GM19193 (cell line): ENCODE results near the gene BCAS3.

Experiments used
- POLR2A ChIP-seq: IDR thresholded peaks from 4 replicates; pipeline ENCODE4 v1.6.1; 2011; ENCODE audit not compliant: insufficient read depth, insufficient read length; ENCODE audit errors: extremely low read depth

Gene BCAS3

DNA sequence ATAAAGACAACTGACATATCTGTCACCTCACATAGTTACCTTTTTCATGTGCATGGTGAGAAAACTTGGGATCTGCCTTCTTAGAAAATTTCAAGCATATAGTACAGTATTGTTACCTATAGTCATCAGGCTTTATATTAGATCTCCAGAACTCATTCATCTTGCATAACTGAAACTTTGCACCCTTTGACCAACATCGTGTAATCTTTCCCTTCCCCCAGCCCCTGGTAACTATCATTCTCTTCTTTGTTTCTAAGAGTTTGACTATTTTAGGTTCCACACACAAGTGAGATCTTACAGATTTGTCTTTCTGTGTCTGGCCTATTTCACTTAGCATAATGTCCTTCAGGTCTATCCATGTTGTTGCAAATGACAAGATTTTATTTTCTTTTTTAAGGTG, 751.6 kb downstream of the BCAS3 start:
- TF ChIP-seq POLR2A, result no peak

DNA sequence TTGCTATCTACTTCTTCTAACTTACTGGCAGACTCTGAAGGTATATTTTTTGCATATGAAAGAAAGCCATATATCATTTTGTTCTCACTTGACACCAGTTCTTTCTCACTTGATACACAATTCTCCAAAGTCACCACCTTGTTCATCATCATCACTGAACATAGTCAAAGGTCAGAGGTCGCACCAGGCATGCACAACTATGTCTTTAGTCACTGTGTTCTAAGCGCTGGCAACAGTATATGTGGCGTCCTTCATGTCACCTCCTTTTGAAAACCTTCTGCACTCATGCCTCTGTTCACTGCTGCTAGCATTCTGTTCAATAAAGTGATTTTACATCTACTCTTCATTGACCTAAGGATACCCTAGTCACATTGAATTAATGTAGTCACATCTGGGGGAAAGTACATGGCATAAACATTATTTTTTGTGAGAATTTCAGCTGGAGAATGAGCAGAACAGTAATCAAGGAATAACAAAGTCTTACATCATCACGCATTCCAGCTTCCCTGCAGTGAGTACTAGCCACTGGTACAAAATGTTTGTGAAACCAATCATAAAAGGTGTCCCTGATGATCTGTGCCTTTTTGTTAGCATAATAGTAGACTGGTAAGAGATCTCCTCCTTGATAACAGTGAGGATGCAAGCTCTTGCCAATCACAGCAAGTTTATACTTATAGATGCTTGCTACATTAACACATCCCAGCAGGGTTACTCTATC, 754.1 kb downstream of the BCAS3 start:
- TF ChIP-seq POLR2A, result no peak

DNA sequence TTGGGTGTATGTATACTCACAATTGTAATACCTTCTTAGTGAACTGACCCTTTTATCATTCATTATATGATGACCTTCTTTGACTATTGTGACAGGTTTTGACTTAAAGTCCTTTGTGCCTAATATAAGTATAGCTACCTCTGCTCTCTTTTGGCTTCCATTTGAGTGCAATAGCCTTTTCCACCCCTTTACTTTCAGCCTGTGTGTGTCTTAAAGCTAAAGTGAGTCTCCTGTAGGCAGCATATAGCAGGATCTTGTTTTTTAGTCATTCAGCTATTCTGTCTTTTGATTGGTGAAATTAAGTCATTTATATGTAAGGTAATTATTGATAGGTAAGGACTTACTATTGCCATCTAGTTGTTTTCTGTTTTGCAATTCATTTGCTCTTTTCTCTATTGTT, 758.6 kb downstream of the BCAS3 start:
- TF ChIP-seq POLR2A, result no peak

DNA sequence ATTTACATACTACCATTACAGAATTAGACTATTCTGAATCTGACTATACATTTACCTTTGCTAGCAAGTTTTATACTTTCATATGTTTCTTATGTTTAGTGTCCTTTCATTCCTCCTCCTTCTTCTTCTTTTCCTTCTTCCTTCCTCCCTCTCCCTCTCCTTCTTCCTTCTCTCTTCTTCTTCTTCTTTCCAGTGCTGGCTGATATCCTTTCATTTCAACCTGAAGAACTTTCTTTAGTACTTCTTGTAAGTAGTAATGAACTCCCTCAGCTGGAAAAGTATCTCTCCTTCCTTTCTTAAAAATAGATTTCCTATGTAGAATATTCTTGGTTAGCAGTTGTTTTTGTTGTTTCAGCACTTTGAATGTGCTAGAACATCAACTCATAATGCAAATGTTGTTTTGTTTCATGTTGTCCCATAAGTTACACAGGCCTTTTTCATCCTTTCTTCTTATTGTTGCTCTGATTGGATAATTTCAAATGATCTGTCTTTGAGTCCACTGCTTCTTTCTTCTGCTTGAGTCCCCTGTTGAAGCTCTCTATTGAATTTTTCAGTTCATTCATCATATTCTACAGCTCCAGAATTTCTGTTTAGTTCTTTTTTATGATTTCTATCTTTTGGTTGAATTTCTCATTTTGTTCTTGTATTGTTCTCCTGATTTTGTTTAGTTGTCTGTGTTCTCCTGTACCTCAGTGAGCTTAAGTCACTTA, 759.5 kb downstream of the BCAS3 start:
- TF ChIP-seq POLR2A, result no peak

DNA sequence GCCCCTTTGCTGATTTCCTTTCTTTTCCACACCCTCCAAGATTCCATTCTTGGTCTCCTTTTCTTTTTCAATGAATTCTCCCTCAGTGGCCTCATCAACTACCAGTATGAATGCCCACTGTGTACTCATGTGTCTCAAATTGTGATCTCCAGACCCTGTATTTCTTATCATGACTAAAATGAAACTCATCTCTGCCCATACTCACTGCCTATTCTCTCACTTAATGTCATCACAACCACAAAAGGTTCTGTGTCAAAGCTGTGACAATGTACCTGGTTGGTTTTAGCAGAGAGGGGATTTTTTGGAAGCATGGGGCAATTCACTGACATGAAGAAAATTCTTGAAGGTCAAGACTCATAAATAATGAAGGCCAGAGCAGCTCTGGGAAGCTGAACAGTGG, 763.0 kb downstream of the BCAS3 start:
- TF ChIP-seq POLR2A, result no peak

DNA sequence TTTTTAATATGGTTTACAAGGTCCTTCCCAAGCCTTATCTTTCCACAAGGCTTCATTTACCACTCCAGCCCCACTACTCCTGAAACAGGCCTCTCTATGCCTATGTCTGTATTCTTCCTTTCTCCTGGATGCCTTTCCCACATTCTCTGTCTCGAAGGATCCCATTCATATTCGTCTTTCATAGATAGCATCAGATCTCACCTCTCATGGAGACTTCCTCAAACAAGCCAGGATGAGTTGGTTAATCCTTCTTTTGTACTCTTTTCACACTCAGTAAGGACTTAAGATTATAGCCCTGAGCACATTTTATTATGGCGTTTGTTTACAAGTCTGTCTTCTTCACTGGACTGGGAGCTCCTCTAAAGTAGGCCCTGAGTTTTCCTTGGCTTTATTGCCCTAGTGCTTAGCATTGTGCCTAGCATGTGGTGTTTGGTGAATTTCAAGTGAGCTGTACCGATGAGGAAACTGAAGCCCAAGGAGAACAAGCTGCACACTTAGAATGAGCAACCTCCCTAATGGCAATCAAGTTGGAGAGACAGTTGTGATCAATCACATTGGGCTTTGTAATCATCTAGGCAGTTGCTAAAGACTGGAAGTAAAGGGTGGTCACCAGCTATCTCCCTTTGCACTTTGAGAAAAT, 764.6 kb downstream of the BCAS3 start:
- TF ChIP-seq POLR2A, result no peak
